Measurements from ENCODE around the gene TRIM17.

TRIM17 gene

DNA sequence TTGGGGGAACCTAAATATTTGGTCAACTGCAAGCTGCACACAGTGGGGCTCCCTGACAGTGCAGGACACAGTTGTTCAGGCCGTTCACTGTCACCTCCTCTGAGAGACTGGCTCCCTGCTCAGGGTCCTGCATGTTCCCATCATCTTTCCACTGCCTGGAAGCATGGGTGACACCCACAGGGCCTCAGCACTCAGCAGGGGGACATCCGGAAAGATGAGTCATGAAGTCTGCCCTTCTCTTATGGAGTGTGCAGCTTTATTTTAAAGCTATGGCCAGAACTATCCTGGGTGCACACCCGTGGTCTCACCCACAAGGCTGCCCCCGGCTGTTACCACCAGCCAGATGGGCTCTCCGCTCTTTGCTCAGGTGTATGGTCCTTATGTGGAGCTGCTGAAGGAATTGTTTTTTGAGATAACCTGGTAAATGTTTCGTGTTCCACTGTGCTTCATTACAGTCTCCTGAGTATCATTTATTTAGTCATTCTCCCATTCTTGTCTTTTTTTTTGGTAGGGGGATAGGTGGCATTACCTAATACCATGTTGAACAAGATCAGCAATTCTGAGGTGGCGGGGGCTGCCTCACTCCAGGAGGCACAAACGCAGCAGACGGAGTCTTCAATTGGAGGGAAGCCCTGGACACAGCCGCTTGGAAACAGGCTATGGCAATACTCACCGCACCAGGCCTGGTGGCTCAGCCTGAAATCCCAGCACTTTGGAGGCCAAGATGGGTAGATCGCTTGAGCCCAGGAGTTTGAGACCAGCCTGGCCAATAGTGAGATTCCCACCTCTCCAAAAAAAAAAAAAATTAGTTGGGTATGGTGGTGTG, 24.3 kb downstream of the TRIM17 start:
- H3K36me3 ChIP-seq (ENCODE audit: control insufficient read depth, low read length), result peaks cover 33% of the 10 kb centered on the region
- no peaks in the 10 kb centered on the region for H3K9me2 ChIP-seq (replicated peaks; ENCODE audit: control insufficient read depth, low read length)
- H3K4me3 ChIP-seq (ENCODE audit: low read length), result no peak overlapping the region
- H3K4me1 ChIP-seq (ENCODE audit: control insufficient read depth, low read length), result no peaks in the 10 kb centered on the region
- no peaks in the 10 kb centered on the region for H3F3A ChIP-seq (ENCODE audit: control insufficient read depth, insufficient read depth)
- H3K79me2 ChIP-seq (ENCODE audit: control insufficient read depth, low read length), result no peaks in the 10 kb centered on the region
- no peak overlapping the region for H3K27ac ChIP-seq (ENCODE audit: low read depth, low read length)
- H3K4me2 ChIP-seq (ENCODE audit: low read length), result no peak overlapping the region
- H3K27me3 ChIP-seq (ENCODE audit: control insufficient read depth, low read length), result no peaks in the 10 kb centered on the region
- no peaks in the 10 kb centered on the region for H4K20me1 ChIP-seq (ENCODE audit: control insufficient read depth, insufficient read depth, low read depth, low read length)
- TF ChIP-seq, protein P1, sequence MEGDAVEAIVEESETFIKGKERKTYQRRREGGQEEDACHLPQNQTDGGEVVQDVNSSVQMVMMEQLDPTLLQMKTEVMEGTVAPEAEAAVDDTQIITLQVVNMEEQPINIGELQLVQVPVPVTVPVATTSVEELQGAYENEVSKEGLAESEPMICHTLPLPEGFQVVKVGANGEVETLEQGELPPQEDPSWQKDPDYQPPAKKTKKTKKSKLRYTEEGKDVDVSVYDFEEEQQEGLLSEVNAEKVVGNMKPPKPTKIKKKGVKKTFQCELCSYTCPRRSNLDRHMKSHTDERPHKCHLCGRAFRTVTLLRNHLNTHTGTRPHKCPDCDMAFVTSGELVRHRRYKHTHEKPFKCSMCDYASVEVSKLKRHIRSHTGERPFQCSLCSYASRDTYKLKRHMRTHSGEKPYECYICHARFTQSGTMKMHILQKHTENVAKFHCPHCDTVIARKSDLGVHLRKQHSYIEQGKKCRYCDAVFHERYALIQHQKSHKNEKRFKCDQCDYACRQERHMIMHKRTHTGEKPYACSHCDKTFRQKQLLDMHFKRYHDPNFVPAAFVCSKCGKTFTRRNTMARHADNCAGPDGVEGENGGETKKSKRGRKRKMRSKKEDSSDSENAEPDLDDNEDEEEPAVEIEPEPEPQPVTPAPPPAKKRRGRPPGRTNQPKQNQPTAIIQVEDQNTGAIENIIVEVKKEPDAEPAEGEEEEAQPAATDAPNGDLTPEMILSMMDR (IDR thresholded peaks at IDR 0.05; ENCODE audit: low read depth, low read length, poor library complexity, severe bottlenecking), result no peak
- TF ChIP-seq EZH2phosphoT487 (IDR thresholded peaks at IDR 0.05; ENCODE audit: borderline replicate concordance, low read length), result no peak
- H3K9me3 ChIP-seq (ENCODE audit: control insufficient read depth, insufficient read depth, low read length), result no peaks in the 10 kb centered on the region

DNA sequence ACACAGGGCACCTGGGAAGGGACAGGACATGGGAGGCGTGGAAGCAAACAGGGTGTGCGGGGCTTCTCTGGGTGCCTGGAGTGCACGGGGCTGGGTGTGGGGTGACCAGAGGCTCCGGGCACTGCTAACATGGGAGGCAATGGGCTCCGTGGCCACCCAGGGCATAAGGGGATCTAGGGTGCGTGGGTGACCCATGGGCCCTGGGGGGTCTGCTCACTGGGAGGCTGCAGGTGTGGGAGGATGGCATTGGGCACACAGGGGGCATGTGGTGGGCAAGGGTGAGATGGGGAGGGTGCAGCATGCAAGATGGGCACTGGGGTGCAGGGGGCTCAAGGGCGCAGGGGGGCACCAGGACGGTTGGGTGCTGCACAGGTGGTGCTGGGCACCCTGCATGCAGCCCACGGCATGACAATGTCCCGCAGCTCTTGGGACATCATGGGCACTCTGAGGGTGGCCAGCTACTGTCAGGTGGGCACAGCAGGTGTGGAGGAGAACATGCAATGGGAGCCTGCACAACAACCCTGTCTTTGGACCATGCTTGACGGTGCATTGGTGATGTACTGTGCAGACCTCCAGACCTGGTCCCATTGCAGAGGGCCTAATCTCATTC, 25.1 kb downstream of the TRIM17 start:
- Histone ChIP-seq H3F3A (ENCODE audit: control insufficient read depth, insufficient read depth) (no peaks in the 10 kb centered on the region), H3K79me2 (ENCODE audit: control insufficient read depth, low read length) (no peaks in the 10 kb centered on the region), H3K27me3 (ENCODE audit: control insufficient read depth, low read length) (no peaks in the 10 kb centered on the region), H3K36me3 (ENCODE audit: control insufficient read depth, low read length) (peaks cover 27% of the 10 kb centered on the region), H3K4me1 (ENCODE audit: control insufficient read depth, low read length) (no peaks in the 10 kb centered on the region), H3K9me3 (ENCODE audit: control insufficient read depth, insufficient read depth, low read length) (no peaks in the 10 kb centered on the region), H3K9me2 (replicated peaks; ENCODE audit: control insufficient read depth, low read length) (no peaks in the 10 kb centered on the region), H4K20me1 (ENCODE audit: control insufficient read depth, insufficient read depth, low read depth, low read length) (no peaks in the 10 kb centered on the region), H3K27ac (ENCODE audit: low read depth, low read length) (no peak overlapping the region), H3K4me2 (ENCODE audit: low read length) (no peak overlapping the region), H3K4me3 (ENCODE audit: low read length) (no peak overlapping the region)
- no peak for TF ChIP-seq EZH2phosphoT487 (IDR thresholded peaks at IDR 0.05; ENCODE audit: borderline replicate concordance, low read length)
- TF ChIP-seq, protein P1 (IDR thresholded peaks at IDR 0.05; ENCODE audit: low read depth, low read length, poor library complexity, severe bottlenecking), result no peak

DNA sequence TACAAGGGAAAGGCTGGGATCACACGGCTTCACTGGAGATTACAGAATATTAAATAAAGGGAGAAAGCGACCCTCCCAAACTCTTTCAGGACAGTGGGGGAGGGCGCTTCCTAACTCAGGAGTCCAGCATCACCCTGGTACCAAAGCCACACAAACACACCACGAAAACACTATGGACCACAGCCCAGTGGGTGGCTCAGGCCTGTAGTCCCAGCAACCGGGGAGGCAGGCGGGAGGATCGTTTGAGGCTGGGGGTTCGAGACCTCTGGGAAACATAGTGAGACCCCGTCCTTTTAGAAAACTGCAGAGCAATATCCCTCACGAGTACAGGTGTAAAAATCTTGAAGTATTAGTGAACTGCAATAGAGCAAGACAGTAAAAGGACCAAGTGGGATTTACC, 26.0 kb downstream of the TRIM17 start:
- Histone ChIP-seq H3K36me3 (ENCODE audit: control insufficient read depth, low read length) (peaks cover 18% of the 10 kb centered on the region), H3K4me1 (ENCODE audit: control insufficient read depth, low read length) (no peaks in the 10 kb centered on the region), H3K4me2 (ENCODE audit: low read length) (no peak overlapping the region), H3F3A (ENCODE audit: control insufficient read depth, insufficient read depth) (no peaks in the 10 kb centered on the region), H3K27ac (ENCODE audit: low read depth, low read length) (no peak overlapping the region), H4K20me1 (ENCODE audit: control insufficient read depth, insufficient read depth, low read depth, low read length) (no peaks in the 10 kb centered on the region), H3K9me3 (ENCODE audit: control insufficient read depth, insufficient read depth, low read length) (no peaks in the 10 kb centered on the region), H3K79me2 (ENCODE audit: control insufficient read depth, low read length) (no peaks in the 10 kb centered on the region), H3K4me3 (ENCODE audit: low read length) (no peak overlapping the region), H3K27me3 (ENCODE audit: control insufficient read depth, low read length) (no peaks in the 10 kb centered on the region), H3K9me2 (replicated peaks; ENCODE audit: control insufficient read depth, low read length) (no peaks in the 10 kb centered on the region)
- TF ChIP-seq, protein P1 (IDR thresholded peaks at IDR 0.05; ENCODE audit: low read depth, low read length, poor library complexity, severe bottlenecking), result no peak

Measured in DOHH2 (cell line).